Measurements from ENCODE around the gene PPP1R2C.

- TF ChIP-seq GLIS3 (CRISPR knock-in tag; IDR thresholded peaks at IDR 0.05) (no peak), POU6F1 (CRISPR knock-in tag; IDR thresholded peaks at IDR 0.05; ENCODE audit: borderline replicate concordance, low read depth) (no peak)
Measured at GRCh38 chrX:42824541-42824940, 46.6 kb upstream of the PPP1R2C start.
